GM19455 (cell line): ENCODE measurements around the gene RNASEL.

Source experiments
- ATAC-seq: cut with Tn5 transposase; IDR thresholded peaks from one replicate; pipeline ENCODE4 v1.9.1; 2021; ENCODE audit not compliant: unreplicated experiment

RNASEL gene

GRCh38 chr1:182601913-182602312, 12.9 kb upstream of the RNASEL start:
- no peak for ATAC-seq

- ATAC-seq, result no peak
Measured at GRCh38 chr1:182601416-182601786, 12.3 kb upstream of the RNASEL start.

- no peak for ATAC-seq
Measured at GRCh38 chr1:182600745-182601415, 11.8 kb upstream of the RNASEL start.

GRCh38 chr1:182600036-182600713, 11.1 kb upstream of the RNASEL start:
- no peak for ATAC-seq

- ATAC-seq, result no peak
Measured at GRCh38 chr1:182599339-182599738, 10.3 kb upstream of the RNASEL start.

- ATAC-seq, result no peak
Measured at GRCh38 chr1:182598296-182598695, 9.2 kb upstream of the RNASEL start.

- no peak for ATAC-seq
Measured at GRCh38 chr1:182596934-182597333, 7.9 kb upstream of the RNASEL start.

- ATAC-seq, result no peak
Measured at GRCh38 chr1:182595641-182596240, 6.7 kb upstream of the RNASEL start.

- ATAC-seq, result no peak
Measured at GRCh38 chr1:182589931-182590330, 875 bp upstream of the RNASEL start.

GRCh38 chr1:182589520-182589919, 464 bp upstream of the RNASEL start:
- ATAC-seq, result no peak

- no peak for ATAC-seq
Measured at GRCh38 chr1:182587666-182588499, 1.2 kb downstream of the RNASEL start.

GRCh38 chr1:182587093-182587492, 2.0 kb downstream of the RNASEL start:
- no peak for ATAC-seq

- ATAC-seq, result no peak
Measured at GRCh38 chr1:182586380-182586779, 2.7 kb downstream of the RNASEL start.

- ATAC-seq, result no peak
Measured at GRCh38 chr1:182584746-182585145, 4.3 kb downstream of the RNASEL start.

- no peak for ATAC-seq
Measured at GRCh38 chr1:182580736-182581135, 8.3 kb downstream of the RNASEL start.

GRCh38 chr1:182575540-182576149, 13.4 kb downstream of the RNASEL start:
- no peak for ATAC-seq

GRCh38 chr1:182574156-182574555, 14.9 kb downstream of the RNASEL start:
- ATAC-seq, result no peak

- no peak for ATAC-seq
Measured at GRCh38 chr1:182570611-182570970, 18.5 kb downstream of the RNASEL start.

GRCh38 chr1:182569939-182570610, 19.0 kb downstream of the RNASEL start:
- ATAC-seq, result no peak

- no peak for ATAC-seq
Measured at GRCh38 chr1:182568647-182569284, 20.3 kb downstream of the RNASEL start.
